GM13977 (cell line): ENCODE results near the gene TMEM87B.

Experiments
- DNase-seq: peaks from one replicate; pipeline ENCODE4 v3.0.0; 2012; ENCODE audit warnings: low spot score
- CTCF ChIP-seq: IDR thresholded peaks from 2 replicates; pipeline ENCODE4 v1.5.1; 2012; ENCODE audit warnings: mild to moderate bottlenecking, control low read depth; ENCODE audit not compliant: insufficient read depth; ENCODE audit errors: extremely low read depth, missing control alignments
- in situ Hi-C: fragments of 300-500 bp; cut with MboI; formaldehyde crosslinking; loops from one replicate; pipeline ENCODE4 v1.12.0; 2022; ENCODE audit warnings: low sequenced_read_pairs, low pct_unique_long_range_greater_than_20kb, mixed read lengths, inconsistent platforms; ENCODE audit not compliant: unreplicated experiment

The TMEM87B gene

GRCh38 chr2:112151701-112152440, 96.8 kb downstream of the TMEM87B start:
- in situ Hi-C loops: no loop called here
- no peak for DNase-seq
- no peak for TF ChIP-seq CTCF

- in situ Hi-C loops: no loop called here
- TF ChIP-seq CTCF: no peak
- no peak for DNase-seq
These were observed 97.6 kb downstream of the TMEM87B start for GRCh38 chr2:112152476-112153178.

- DNase-seq: no peak
- TF ChIP-seq CTCF: no peak
- in situ Hi-C loops: no loop called here
These were observed 98.1 kb downstream of the TMEM87B start for GRCh38 chr2:112153179-112153490.

- in situ Hi-C loops: no loop called here
- no peak for TF ChIP-seq CTCF
- no peak for DNase-seq
These were observed 98.4 kb downstream of the TMEM87B start for GRCh38 chr2:112153501-112153900.

- TF ChIP-seq CTCF: no peak
- no peak for DNase-seq
- in situ Hi-C loops: no loop called here
These were observed 99.4 kb downstream of the TMEM87B start for GRCh38 chr2:112154246-112155117.

- TF ChIP-seq CTCF: no peak
- no peak for DNase-seq
- in situ Hi-C loops: no loop called here
These were observed 100.5 kb downstream of the TMEM87B start for GRCh38 chr2:112155331-112156151.
